Esophagus squamous epithelium (tissue), 5 donors: ENCODE results near the gene BPIFA3. TPM values are rescaled to one million over a fixed set of nuclear protein-coding genes. Genes with fewer than 3 reads are reported as not detected.

Source experiments
- DNase-seq: peaks from one replicate; lab custom pipeline; 2025; lab: John Stamatoyannopoulos, UW
- H3K27ac ChIP-seq, 4 donors: fragments of 200-600 bp; sonication (generic); one replicate each; pipeline ENCODE4 v1.5.1; 2016 to 2019; ENCODE audit warnings: mild to moderate bottlenecking in 1 of 4
- H3K27me3 ChIP-seq, 4 donors: fragments of 200-600 bp; sonication (generic); 1 replicate in 3 of 4; 2 replicates in 1 of 4; pipeline versions ENCODE4 v1.5.1 to v1.6.0; 2017 to 2021; ENCODE audit warnings: antibody characterized with exemption in 1 of 4
- H3K36me3 ChIP-seq, 3 donors: fragments of 200-600 bp; sonication (generic); one replicate each; pipeline ENCODE4 v1.5.1; 2016 to 2019
- H3K4me1 ChIP-seq, 3 donors: fragments of 200-600 bp; sonication (generic); one replicate each; pipeline ENCODE4 v1.5.1; 2017 to 2019
- H3K4me3 ChIP-seq, 4 donors: fragments of 200-600 bp; sonication (generic); 1 replicate in 3 of 4; 2 replicates in 1 of 4; pipeline ENCODE4 v1.5.1; 2016 to 2019; ENCODE audit warnings: mild to moderate bottlenecking in 2 of 4, moderate library complexity in 1 of 4
- H3K9me3 ChIP-seq, 3 donors: fragments of 200-600 bp; sonication (generic); one replicate each; pipeline ENCODE4 v1.5.1; 2016 to 2019
- POLR2A ChIP-seq, 4 donors: fragments of 450-650 bp; IDR thresholded peaks; one replicate each; pipeline ENCODE4 v1.6.1; 2017; ENCODE audit warnings: antibody characterized with exemption in 4 of 4, mild to moderate bottlenecking in 4 of 4, moderate library complexity in 3 of 4
- whole genome bisulfite sequencing, 2 donors: methylation state at CpG; one replicate each; pipeline ENCODE4 v1.1.5; 2018; 5-methylcytosine and 5-hydroxymethylcytosine counted together
- intact Hi-C: fragments of 100-400 bp; cut with DNase I; formaldehyde crosslinking; loops from one replicate; pipeline ENCODE4 v1.15.0; 2022
- total RNA-seq, 4 donors: library from RNA; depleted of rRNA; stranded (reverse); fragments of >200 nt; gene quantifications; one replicate each; pipeline ENCODE4 v1.1.0, GENCODE V29; 2016
- TF ChIP-seq, protein P1 (sequence below), 6 experiments: fragments of 450-650 bp in 4 of 6; fragments of 200-600 bp in 2 of 6; sonication (generic) in 2 of 6; IDR thresholded peaks; one replicate each; pipeline ENCODE4 v1.5.1; 2016 to 2019; ENCODE audit warnings: antibody characterized with exemption in 6 of 6, mild to moderate bottlenecking in 4 of 6, moderate library complexity in 4 of 6
- donor health status: DM: yes; HTN: yes; CAD: no.

BPIFA3 gene
- total RNA-seq, 4 donors from 2014 or later, result not detected

DNA sequence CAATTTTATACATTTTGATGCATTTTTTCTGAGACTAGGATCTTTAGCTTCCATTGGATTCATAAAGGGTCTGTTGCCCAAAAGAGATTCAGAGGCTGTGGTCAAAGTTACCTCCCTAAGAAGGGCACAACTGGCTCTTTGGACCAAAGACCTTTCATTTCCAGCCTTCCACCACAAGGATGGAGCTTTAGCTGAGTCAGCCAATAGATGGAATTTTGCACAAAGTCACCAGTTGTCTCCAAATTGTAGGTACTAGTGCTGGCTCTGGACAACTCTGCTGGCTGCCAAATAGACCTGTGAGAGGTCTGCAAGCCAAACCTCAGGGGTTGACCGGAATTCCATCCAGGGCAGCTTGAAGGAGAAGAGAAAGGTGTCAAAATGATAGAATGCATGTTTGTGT lies 19.2 kb downstream of the BPIFA3 start:
- H3K4me3 ChIP-seq, result no peak overlapping the region
- WGBS, 2 donors, result 25 to 83% methylated on average over 1 of the region's 1 CpG

DNA sequence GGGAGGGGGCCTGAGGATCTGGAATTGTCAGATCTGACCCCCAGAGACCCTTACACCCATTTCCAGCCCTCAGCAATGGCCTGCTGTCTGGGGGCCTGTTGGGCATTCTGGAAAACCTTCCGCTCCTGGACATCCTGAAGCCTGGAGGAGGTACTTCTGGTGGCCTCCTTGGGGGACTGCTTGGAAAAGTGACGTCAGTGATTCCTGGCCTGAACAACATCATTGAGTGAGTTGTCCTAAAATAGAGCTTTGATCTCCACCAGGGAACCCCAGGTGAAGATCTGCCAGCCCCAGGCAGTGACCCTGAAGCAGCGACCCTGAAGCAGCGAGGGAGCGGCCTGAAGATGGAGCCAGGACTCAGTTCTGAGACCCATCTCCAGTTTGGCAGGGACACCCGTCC lies 20.8 kb downstream of the BPIFA3 start:
- Histone ChIP-seq H3K36me3 (no peaks in the 10 kb centered on the region), H3K27ac (no peak overlapping the region), H3K9me3 (no peaks in the 10 kb centered on the region), H3K4me1 (no peaks in the 10 kb centered on the region), H3K27me3 (peaks cover 0 to 53% (median 0%) of the 10 kb centered on the region in 4 donors), H3K4me3 (no peak overlapping the region)
- intact Hi-C loops, result no loop called here
- 40% methylated on average over 1 of the region's 6 CpGs for WGBS, 2 donors
- DNase-seq, result no peak
- TF ChIP-seq, protein P1, sequence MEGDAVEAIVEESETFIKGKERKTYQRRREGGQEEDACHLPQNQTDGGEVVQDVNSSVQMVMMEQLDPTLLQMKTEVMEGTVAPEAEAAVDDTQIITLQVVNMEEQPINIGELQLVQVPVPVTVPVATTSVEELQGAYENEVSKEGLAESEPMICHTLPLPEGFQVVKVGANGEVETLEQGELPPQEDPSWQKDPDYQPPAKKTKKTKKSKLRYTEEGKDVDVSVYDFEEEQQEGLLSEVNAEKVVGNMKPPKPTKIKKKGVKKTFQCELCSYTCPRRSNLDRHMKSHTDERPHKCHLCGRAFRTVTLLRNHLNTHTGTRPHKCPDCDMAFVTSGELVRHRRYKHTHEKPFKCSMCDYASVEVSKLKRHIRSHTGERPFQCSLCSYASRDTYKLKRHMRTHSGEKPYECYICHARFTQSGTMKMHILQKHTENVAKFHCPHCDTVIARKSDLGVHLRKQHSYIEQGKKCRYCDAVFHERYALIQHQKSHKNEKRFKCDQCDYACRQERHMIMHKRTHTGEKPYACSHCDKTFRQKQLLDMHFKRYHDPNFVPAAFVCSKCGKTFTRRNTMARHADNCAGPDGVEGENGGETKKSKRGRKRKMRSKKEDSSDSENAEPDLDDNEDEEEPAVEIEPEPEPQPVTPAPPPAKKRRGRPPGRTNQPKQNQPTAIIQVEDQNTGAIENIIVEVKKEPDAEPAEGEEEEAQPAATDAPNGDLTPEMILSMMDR (IDR thresholded peaks at IDR 0.05), result no peak

More for the DNA sequence above, 19.2 kb downstream of the BPIFA3 start:
- no peaks in the 10 kb centered on the region for H3K36me3 ChIP-seq
- TF ChIP-seq, protein P1 (IDR thresholded peaks at IDR 0.05), result no peak
- no peak for TF ChIP-seq POLR2A (IDR thresholded peaks at IDR 0.05)
- H3K4me1 ChIP-seq, result no peaks in the 10 kb centered on the region
- intact Hi-C loops, result no loop called here
- H3K27ac ChIP-seq, result no peak overlapping the region
- no peak for DNase-seq
- H3K9me3 ChIP-seq, result no peaks in the 10 kb centered on the region
- peaks cover 0 to 68% (median 0%) of the 10 kb centered on the region in 4 donors for H3K27me3 ChIP-seq

DNA sequence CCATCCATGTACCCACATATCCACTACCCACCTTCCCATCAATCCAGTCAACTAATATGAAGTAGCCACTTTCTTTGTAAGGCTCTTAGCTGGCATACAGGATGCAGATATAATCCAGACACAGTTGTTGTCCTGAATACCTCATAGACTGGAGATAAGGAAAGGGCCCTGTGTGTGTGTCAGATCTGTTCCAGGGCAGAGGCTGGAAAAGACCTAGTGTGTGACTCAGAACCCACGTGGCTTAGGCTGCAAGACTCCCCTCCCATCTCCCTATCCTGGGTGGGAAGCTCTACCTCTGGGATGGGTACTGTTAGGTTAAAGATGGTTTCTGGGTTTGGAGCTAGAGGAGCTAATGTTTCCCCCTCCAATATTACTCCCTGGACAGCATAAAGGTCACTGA lies 22.3 kb downstream of the BPIFA3 start:
- Histone ChIP-seq H3K4me3 (no peak overlapping the region), H3K9me3 (no peaks in the 10 kb centered on the region), H3K4me1 (no peaks in the 10 kb centered on the region), H3K27me3 (peaks cover 0 to 38% (median 0%) of the 10 kb centered on the region in 4 donors), H3K27ac (no peak overlapping the region), H3K36me3 (no peaks in the 10 kb centered on the region)
- TF ChIP-seq, protein P1 (IDR thresholded peaks at IDR 0.05), result no peak
- no peak for TF ChIP-seq POLR2A (IDR thresholded peaks at IDR 0.05)
- intact Hi-C loops, result no loop called here
- WGBS, 2 donors, result 23 to 25% methylated on average over 1 of the region's 1 CpG
- no peak for DNase-seq

DNA sequence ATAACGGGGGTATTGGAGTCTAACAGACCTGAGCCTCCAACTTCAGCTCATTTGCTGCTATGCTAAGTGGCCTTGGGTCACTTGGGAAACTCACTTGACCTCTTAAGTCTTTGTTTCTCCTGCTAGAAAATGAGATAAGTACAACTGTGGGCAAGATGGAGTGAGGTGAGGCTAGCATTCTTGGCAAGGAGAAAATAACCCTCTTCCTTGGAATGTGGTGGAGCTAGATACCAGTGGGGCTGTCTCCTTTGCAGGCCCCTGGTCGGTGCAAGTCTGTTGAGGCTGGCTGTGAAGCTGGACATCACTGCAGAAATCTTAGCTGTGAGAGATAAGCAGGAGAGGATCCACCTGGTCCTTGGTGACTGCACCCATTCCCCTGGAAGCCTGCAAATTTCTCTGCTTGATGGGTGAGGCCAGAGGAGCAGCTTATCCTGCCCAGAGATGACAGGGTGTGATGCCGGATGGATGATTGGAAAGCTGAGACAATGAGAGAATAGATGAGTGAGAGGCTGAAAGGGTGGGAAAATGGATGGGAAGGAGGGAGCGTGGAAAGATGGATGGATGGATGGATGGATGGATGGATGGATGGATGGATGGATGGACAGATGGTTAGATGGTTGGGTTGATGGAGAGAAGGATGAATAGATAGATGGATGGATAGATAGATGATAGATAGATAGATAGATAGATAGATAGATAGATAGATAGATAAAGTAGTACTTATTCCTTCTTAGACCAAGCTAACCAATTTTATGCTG lies 23.0 kb downstream of the BPIFA3 start:
- DNase-seq, result no peak
- Histone ChIP-seq H3K4me1 (no peaks in the 10 kb centered on the region), H3K27ac (no peak overlapping the region), H3K4me3 (no peak overlapping the region), H3K27me3 (peaks cover 0 to 32% (median 0%) of the 10 kb centered on the region in 4 donors), H3K9me3 (no peaks in the 10 kb centered on the region), H3K36me3 (no peaks in the 10 kb centered on the region)
- intact Hi-C loops, result no loop called here
- TF ChIP-seq, protein P1 (IDR thresholded peaks at IDR 0.05), result no peak
- TF ChIP-seq POLR2A (IDR thresholded peaks at IDR 0.05), result no peak
- WGBS, 2 donors, result 63% methylated on average over 4 of the region's 4 CpGs

DNA sequence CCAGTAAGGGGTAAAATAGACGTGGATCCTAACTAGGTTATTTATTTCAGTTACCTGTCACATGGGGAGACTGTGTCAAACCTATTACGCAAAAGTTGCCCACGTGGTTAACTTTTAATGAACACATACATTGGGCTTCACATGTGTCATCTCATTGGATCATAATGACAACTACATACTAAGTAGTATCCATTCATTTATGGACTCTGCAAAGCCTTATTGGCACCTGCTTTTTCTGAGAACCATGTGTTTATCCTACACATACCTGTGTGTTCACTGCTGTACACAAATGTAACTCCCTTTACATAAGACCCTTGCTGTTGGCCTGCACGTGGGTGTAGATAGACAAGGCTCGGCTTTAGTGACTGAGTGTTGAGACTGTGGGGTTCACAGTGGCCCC lies 23.8 kb downstream of the BPIFA3 start:
- peaks cover 0 to 24% (median 0%) of the 10 kb centered on the region in 4 donors for H3K27me3 ChIP-seq
- no peak for DNase-seq
- no peak overlapping the region for H3K4me3 ChIP-seq
- WGBS, 2 donors, result 50 to 58% methylated on average over 3 to 5 of the region's 5 CpGs
- H3K9me3 ChIP-seq, result no peaks in the 10 kb centered on the region
- no peaks in the 10 kb centered on the region for H3K36me3 ChIP-seq
- intact Hi-C loops, result no loop called here
- H3K27ac ChIP-seq, result no peak overlapping the region
- H3K4me1 ChIP-seq, result no peaks in the 10 kb centered on the region
- TF ChIP-seq POLR2A (IDR thresholded peaks at IDR 0.05), result no peak
- TF ChIP-seq, protein P1 (IDR thresholded peaks at IDR 0.05), result no peak
